HepG2 (cell line): ENCODE results near the gene LAMB2. TPM values are rescaled to one million over a fixed set of nuclear protein-coding genes. Genes with fewer than 3 reads are reported as not detected.

Source experiments
- ATAC-seq: fragments of 200-7000 bp; cut with Tn5 transposase; 3 replicates; pipeline ENCODE4 v1.9.1; 2020; ENCODE audit warnings: mild to moderate bottlenecking, moderate library complexity
- BruUV-seq: library from RNA; stranded (reverse); fragments of 400-500 nt; replicated peaks from 2 replicates; lab custom pipeline; 2021; lab: Mats Ljungman, UMichigan
- CTCF ChIA-PET: fragments of 300-600 bp; formaldehyde crosslinking; extraction: SDS; loops from one replicate; lab custom pipeline; 2021; ENCODE audit warnings: low total read pairs, inconsistent platforms, low intra/inter-chr PET ratio; lab: Yijun Ruan, JAX
- POLR2A ChIA-PET: fragments of 350-600 bp; sonication (Branson Sonifier 250); formaldehyde crosslinking; loops from one replicate; lab custom pipeline; 2020; ENCODE audit warnings: antibody characterized with exemption, inconsistent platforms; lab: Yijun Ruan, JAX
- DNase-seq: peaks from one replicate; pipeline ENCODE4 v3.0.0-alpha.2; 2015; ENCODE audit warnings: low spot score
- FAIRE-seq: peaks from 3 replicates; lab custom pipeline; 2011; peaks lifted over from hg19 to GRCh38; lab: Jason Lieb, UNC
- H2AFZ ChIP-seq: one replicate; pipeline ENCODE4 v1.6.1; 2011; ENCODE audit warnings: low read length, inconsistent platforms
- H3K27ac ChIP-seq: fragments of 300-600 bp; 3 replicates; pipeline ENCODE4 v1.8.0; 2011; ENCODE audit warnings: mixed run types, mild to moderate bottlenecking, mixed read lengths, low read length, inconsistent platforms; ENCODE audit not compliant: insufficient read depth; ENCODE audit errors: extremely low read length
- H3K27me3 ChIP-seq, 2 experiments: fragments of 200-600 bp in 1 of 2; 2 replicates in 1 of 2; 3 replicates in 1 of 2; pipeline versions ENCODE4 v1.6.0 to v1.8.0; 2011; ENCODE audit warnings: low read length in 2 of 2, mild to moderate bottlenecking in 2 of 2, moderate library complexity in 2 of 2, inconsistent platforms in 1 of 2; ENCODE audit not compliant: insufficient read depth in 2 of 2, control insufficient read depth in 1 of 2
- H3K36me3 ChIP-seq, 2 experiments: fragments of 200-600 bp in 1 of 2; replicated peaks in 1 of 2; 2 replicates in 1 of 2; 3 replicates in 1 of 2; pipeline versions ENCODE4 v1.5.1 to v1.8.0; 2011; ENCODE audit warnings: low read length in 2 of 2, inconsistent platforms in 1 of 2; ENCODE audit not compliant: insufficient read depth in 2 of 2, control insufficient read depth in 1 of 2
- H3K4me1 ChIP-seq: 2 replicates; pipeline ENCODE4 v1.5.1; 2012; ENCODE audit warnings: low read length, inconsistent platforms; ENCODE audit not compliant: insufficient read depth
- H3K4me2 ChIP-seq: 2 replicates; pipeline ENCODE4 v1.6.0; 2011; ENCODE audit warnings: low read depth, low read length, inconsistent platforms
- H3K4me3 ChIP-seq, 3 experiments: fragments of 200-600 bp in 1 of 3; sonication (generic), shearing (Covaris generic) in 1 of 3; replicated peaks in 1 of 3; 2 replicates each; pipeline ENCODE4 v1.5.1; 2011 to 2016; ENCODE audit warnings: low read length in 3 of 3, inconsistent platforms in 2 of 3, low read depth in 2 of 3, mild to moderate bottlenecking in 2 of 3, control low read depth in 1 of 3, mixed read lengths in 1 of 3; ENCODE audit not compliant: insufficient read depth in 1 of 3
- H3K79me2 ChIP-seq: one replicate; pipeline ENCODE4 v1.6.1; 2011; ENCODE audit warnings: low read length, inconsistent platforms; ENCODE audit not compliant: insufficient read depth
- H3K9ac ChIP-seq: 2 replicates; pipeline ENCODE4 v1.6.0; 2011; ENCODE audit warnings: mild to moderate bottlenecking, low read depth, low read length, inconsistent platforms; ENCODE audit not compliant: insufficient read depth
- H3K9me3 ChIP-seq: 2 replicates; pipeline ENCODE4 v1.5.1; 2012; ENCODE audit warnings: mild to moderate bottlenecking, low read length
- H4K20me1 ChIP-seq: 2 replicates; pipeline ENCODE4 v1.6.0; 2011; ENCODE audit warnings: inconsistent platforms, mild to moderate bottlenecking, low read length, moderate library complexity; ENCODE audit not compliant: insufficient read depth
- CBX1 ChIP-seq: IDR thresholded peaks from one replicate; pipeline ENCODE4 v1.6.1; 2016; ENCODE audit warnings: antibody characterized with exemption, low read depth
- MXD4 ChIP-seq: IDR thresholded peaks from 2 replicates; pipeline ENCODE4 v1.6.1; 2016; ENCODE audit warnings: mild to moderate bottlenecking, missing biosample characterization, missing genetic modification reagents
- NFIC ChIP-seq: IDR thresholded peaks from 2 replicates; pipeline ENCODE4 v1.6.1; 2012; ENCODE audit warnings: mild to moderate bottlenecking, low read length, inconsistent platforms
- NR2F2 ChIP-seq: IDR thresholded peaks from 2 replicates; pipeline ENCODE4 v1.6.1; 2012; ENCODE audit warnings: low read depth, inconsistent platforms, borderline replicate concordance
- POLR2A ChIP-seq, 2 experiments: IDR thresholded peaks; 2 replicates each; pipeline ENCODE4 v1.6.1; 2011; ENCODE audit warnings: low read depth in 2 of 2, low read length in 2 of 2, mild to moderate bottlenecking in 1 of 2, moderate library complexity in 1 of 2; ENCODE audit not compliant: insufficient read depth in 1 of 2
- RAD51 ChIP-seq: fragments of 450-650 bp; IDR thresholded peaks from 2 replicates; pipeline ENCODE4 v1.6.1; 2016; ENCODE audit warnings: borderline replicate concordance
- RBM22 ChIP-seq: fragments of 200-400 bp; formaldehyde crosslinking; optimal IDR thresholded peaks from 2 replicates; pipeline ENCODE3; 2017; ENCODE audit warnings: mild to moderate bottlenecking, low read length, moderate library complexity
- SIN3A ChIP-seq: IDR thresholded peaks from 2 replicates; pipeline ENCODE4 v1.6.1; 2011; ENCODE audit warnings: low read depth, mild to moderate bottlenecking, control low read depth, low read length, borderline replicate concordance
- TCF7L2 ChIP-seq: IDR thresholded peaks from 2 replicates; pipeline ENCODE4 v1.6.1; 2011; ENCODE audit warnings: mild to moderate bottlenecking, low read depth, low read length, moderate library complexity
- ZC3H13 ChIP-seq: sonication (generic); formaldehyde crosslinking; IDR thresholded peaks from 2 replicates; pipeline ENCODE4 v1.8.1; 2023; ENCODE audit warnings: mild to moderate bottlenecking, missing genetic modification reagents, moderate library complexity
- ZNF451 ChIP-seq: sonication (generic); formaldehyde crosslinking; IDR thresholded peaks from 2 replicates; pipeline ENCODE4 v1.5.0; 2020; ENCODE audit warnings: mild to moderate bottlenecking, missing genetic modification reagents
- WGBS: methylation state at CpG from one replicate; pipeline ENCODE4 v1.1.6; 2017; ENCODE audit warnings: low lambda C conversion rate; 5-methylcytosine and 5-hydroxymethylcytosine counted together
- in situ Hi-C: cut with HindIII; loops from 2 replicates; pipeline ENCODE4 v1.10.0; 2017; ENCODE audit warnings: low pct_unique_long_range_greater_than_20kb; ENCODE audit not compliant: extremely low pct_ligation_motif_present
- intact Hi-C: fragments of 100-400 bp; cut with micrococcal nuclease; formaldehyde crosslinking; loops from one replicate; pipeline ENCODE4 v1.10.0; 2022; ENCODE audit not compliant: unreplicated experiment
- polyA plus RNA-seq, 8 experiments: library from polyadenylated mRNA; depleted of rRNA in 3 of 8; stranded (reverse) in 7 of 8; unstranded in 1 of 8; fragments of >200 nt; fragmentation: Illumina TruSeq in 4 of 8; extraction: Trizol in 4 of 8; gene quantifications; 2 replicates each; pipeline versions ENCODE4 v1.2.1 to v1.2.3, GENCODE V29; 2011 to 2016; ENCODE audit warnings: low read depth in 4 of 8, missing spikeins in 1 of 8, mixed read lengths in 1 of 8; ENCODE audit not compliant: insufficient read depth in 1 of 8
- total RNA-seq, 5 experiments: library from RNA; depleted of rRNA; stranded (reverse); fragments of >200 nt; fragmentation: Illumina TruSeq; extraction: Trizol; gene quantifications; 2 replicates each; pipeline ENCODE4 v1.2.3, GENCODE V29; 2016; ENCODE audit warnings: low read depth in 1 of 5
- TF ChIP-seq, protein P1 (sequence below), 2 experiments: sonication (generic) in 1 of 2; formaldehyde crosslinking in 1 of 2; IDR thresholded peaks; 2 replicates each; pipeline versions ENCODE4 v1.4.0 to v1.6.1; 2016 to 2020; ENCODE audit warnings: borderline replicate concordance in 1 of 2, low read depth in 1 of 2, mild to moderate bottlenecking in 1 of 2, missing genetic modification reagents in 1 of 2
- TF ChIP-seq, protein P2 (sequence below): sonication (generic); formaldehyde crosslinking; IDR thresholded peaks from 2 replicates; pipeline ENCODE4 v1.5.1; 2020; ENCODE audit warnings: missing genetic modification reagents, mild to moderate bottlenecking, borderline replicate concordance
- TF ChIP-seq, protein P3 (sequence below): sonication (generic); formaldehyde crosslinking; IDR thresholded peaks from 2 replicates; pipeline ENCODE4 v1.5.0; 2020; ENCODE audit warnings: missing genetic modification reagents, mild to moderate bottlenecking, borderline replicate concordance

LAMB2 gene
- total and polyA plus RNA-seq, 2 of the 13 experiments (the other 11 are each of a cell fraction or from before 2014, with no cell fraction given): 208 to 443 TPM

DNA sequence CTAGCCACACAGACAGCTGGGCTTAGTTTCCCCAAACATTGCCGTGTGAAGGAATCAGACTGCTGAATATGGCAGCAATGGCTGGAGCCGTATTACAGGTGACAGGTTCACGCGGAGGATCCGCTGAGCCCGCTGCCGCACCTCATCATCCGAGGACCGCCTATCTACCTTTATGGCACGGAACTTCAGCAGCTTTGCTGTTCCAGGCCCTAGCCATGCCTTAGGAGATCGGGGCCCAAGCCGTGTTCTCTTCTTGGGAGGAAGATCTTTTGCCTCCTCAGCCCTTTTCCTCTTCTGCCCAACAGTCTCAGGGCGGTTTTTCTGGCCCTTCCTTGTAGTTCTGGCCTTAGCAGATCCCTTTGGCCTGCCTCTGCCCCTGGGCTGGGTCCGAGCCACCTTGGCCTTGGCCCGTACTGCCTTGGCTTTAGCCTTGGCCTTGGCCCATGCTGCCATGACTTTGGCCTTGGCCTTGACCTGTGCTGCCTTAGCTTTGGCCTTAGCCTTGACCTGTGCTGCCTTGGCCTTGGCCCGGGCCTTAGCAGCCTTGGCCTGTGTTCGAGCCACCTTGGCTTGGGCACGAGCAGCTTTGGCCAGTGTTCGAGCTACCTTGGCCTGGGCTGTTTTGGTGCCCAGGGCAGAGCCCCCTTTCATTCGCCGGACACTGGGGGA lies 30.0 kb upstream of the LAMB2 start (continued):
- TF ChIP-seq, protein P1, sequence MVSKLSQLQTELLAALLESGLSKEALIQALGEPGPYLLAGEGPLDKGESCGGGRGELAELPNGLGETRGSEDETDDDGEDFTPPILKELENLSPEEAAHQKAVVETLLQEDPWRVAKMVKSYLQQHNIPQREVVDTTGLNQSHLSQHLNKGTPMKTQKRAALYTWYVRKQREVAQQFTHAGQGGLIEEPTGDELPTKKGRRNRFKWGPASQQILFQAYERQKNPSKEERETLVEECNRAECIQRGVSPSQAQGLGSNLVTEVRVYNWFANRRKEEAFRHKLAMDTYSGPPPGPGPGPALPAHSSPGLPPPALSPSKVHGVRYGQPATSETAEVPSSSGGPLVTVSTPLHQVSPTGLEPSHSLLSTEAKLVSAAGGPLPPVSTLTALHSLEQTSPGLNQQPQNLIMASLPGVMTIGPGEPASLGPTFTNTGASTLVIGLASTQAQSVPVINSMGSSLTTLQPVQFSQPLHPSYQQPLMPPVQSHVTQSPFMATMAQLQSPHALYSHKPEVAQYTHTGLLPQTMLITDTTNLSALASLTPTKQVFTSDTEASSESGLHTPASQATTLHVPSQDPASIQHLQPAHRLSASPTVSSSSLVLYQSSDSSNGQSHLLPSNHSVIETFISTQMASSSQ (IDR thresholded peaks at IDR 0.05; ENCODE audit: low read depth): no peak
- TF ChIP-seq, protein P1 (CRISPR knock-in tag; IDR thresholded peaks at IDR 0.05; ENCODE audit: borderline replicate concordance): no peak
- TF ChIP-seq, protein P2, sequence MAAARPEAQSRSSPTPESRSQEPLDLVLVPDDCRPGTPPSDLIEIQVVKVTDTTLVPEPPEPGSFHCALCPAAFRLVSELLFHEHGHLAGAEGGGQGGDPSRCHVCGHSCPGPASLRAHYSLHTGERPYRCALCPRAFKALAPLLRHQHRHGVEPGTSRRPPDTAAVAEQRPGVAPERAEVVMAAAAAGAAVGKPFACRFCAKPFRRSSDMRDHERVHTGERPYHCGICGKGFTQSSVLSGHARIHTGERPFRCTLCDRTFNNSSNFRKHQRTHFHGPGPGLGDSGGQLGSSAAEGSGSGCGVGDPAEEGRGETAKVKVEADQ (CRISPR knock-in tag): no peak

DNA sequence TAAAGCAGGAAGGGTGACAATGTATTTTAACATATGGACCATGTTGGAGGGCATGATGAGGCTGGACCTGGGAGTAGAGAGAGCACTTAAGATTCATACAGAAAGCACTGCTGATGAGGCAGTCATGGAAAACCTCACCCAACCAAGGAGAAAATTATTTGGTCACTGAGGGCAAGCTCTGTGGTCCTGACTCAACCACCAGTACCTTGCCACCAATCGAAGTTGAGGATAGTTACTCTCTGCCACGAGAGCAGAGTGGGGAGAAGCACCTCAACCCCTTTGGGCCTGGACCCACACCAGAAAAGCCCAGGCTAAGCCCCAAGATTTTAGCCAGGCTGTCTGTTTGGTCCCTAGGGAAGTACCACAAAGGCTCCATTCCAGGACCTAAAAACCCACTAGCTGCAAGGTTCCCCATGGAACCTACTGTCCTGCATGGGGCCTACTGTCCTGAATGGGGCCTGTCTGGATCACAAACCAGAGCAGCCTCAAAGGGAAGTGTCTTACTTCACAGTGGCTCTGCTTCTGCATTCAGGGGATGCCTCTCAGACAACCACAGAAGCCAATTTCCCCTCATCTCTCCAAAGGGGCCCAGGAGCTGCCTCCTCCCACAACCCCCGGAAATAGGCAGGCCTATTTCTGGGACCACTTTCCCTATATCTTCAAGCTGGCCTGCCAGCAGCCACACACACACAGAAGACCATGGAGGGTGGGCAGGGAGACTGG lies 29.1 kb upstream of the LAMB2 start:
- Histone ChIP-seq H3K9me3 (no peaks in the 10 kb centered on the region), H3K4me3 (no peak overlapping the region), H3K79me2 (peaks cover 16% of the 10 kb centered on the region), H4K20me1 (no peaks in the 10 kb centered on the region), H3K27me3 (no peaks in the 10 kb centered on the region; a peak in 1 of 5 replicates), H3K27ac (no peak overlapping the region), H3K9ac (no peak overlapping the region), H3K36me3 (peaks cover 5 to 20% of the 10 kb centered on the region in 2 experiments; a peak in 4 of 5 replicates), H2AFZ (no peak overlapping the region), H3K4me1 (peaks cover 37% of the 10 kb centered on the region), H3K4me2 (no peak overlapping the region)
- intact Hi-C loops: no loop called here
- 100% methylated on average over 1 of the region's 3 CpGs for WGBS
- in situ Hi-C loops: loop anchor here (25.0 kb wide), 1 partner anchor 275 kb away; the partner anchor contains the start of gene NICN1
- DNase-seq: no peak
- CTCF ChIA-PET: no interaction called here
- BruUV-seq: no TSS peak
- FAIRE-seq: no peak
- POLR2A ChIA-PET: interaction anchor here (2.0 kb wide), 1 partner anchor 178 kb away, joined by 5 read pairs; the partner anchor contains the start of gene USP4
- ATAC-seq: no peak
- no peak for TF ChIP-seq NFIC
- 0 out of 2 replicates have a peak, but pooled peaks have one; percentile 18 for TF ChIP-seq ZC3H13 (CRISPR knock-in tag)
- no peak for TF ChIP-seq ZNF451
- TF ChIP-seq RBM22: peak; percentile 26
- TF ChIP-seq NR2F2: no peak
- TF ChIP-seq CBX1: no peak
- no peak for TF ChIP-seq MXD4 (CRISPR knock-in tag)
- TF ChIP-seq SIN3A: no peak
- no peak for TF ChIP-seq TCF7L2
- TF ChIP-seq RAD51: no peak
- TF ChIP-seq POLR2A (IDR thresholded peaks at IDR 0.05; ENCODE audit: insufficient read depth in 1 of 2, low read depth in 2 of 2, low read length in 2 of 2): 0 out of 4 replicates have a peak, but pooled peaks of 1 of the 2 experiments have one; percentile 20
- TF ChIP-seq, protein P3, sequence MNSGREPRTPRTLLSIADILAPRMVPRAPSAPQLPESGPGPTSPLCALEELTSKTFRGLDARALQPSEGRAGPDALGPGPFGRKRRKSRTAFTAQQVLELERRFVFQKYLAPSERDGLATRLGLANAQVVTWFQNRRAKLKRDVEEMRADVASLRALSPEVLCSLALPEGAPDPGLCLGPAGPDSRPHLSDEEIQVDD (CRISPR knock-in tag): no peak
- TF ChIP-seq, all 625 proteins: peak for 3
